Ovary (tissue), 3 donors: ENCODE results near the gene MRPL11.
"Not testable (repeated sequence)": the region's sequence is repeated elsewhere in the genome, so short reads cannot be mapped to it uniquely, and the experiment has no call there.

Experiments
- EP300 ChIP-seq: sonication (generic); formaldehyde crosslinking; IDR thresholded peaks from one replicate; pipeline ENCODE4 v1.6.1; 2017; ENCODE audit warnings: antibody characterized with exemption
- POLR2A ChIP-seq: fragments of 450-650 bp; IDR thresholded peaks from one replicate; pipeline ENCODE4 v1.6.1; 2017; ENCODE audit warnings: antibody characterized with exemption, mild to moderate bottlenecking, moderate library complexity
- TF ChIP-seq, protein P1 (sequence below), 3 donors: fragments of 450-650 bp in 2 of 3; fragments of 200-600 bp in 1 of 3; IDR thresholded peaks; one replicate each; pipeline versions ENCODE4 v1.5.1 to v1.8.0; 2016 to 2022; ENCODE audit warnings: antibody characterized with exemption in 3 of 3, mild to moderate bottlenecking in 1 of 3
- donor health status: DM: no; HTN: no; CAD: no.

DNA sequence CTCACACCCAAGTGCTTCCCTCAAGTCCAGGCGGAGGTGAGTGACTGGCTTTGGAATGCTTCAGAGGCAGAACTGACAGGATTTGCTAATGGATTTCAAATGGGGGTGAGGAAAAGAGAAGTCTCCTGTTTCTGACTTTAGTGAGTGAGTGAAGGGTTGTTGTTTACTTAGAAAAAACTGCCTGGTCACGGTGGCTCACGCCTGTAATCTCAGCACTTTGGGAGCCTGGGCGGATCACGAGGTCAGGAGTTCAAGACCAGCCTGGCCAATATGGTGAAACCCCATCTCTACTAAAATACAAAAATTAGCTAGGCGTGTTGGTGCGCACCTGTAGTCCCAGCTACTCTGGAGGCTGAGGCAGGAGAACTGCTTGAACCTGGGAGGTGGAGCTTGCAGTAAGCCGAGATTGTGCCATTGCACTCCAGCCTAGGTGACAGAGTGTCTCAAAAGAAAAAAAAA, 6.7 kb downstream of the MRPL11 start:
- not testable (repeated sequence) for TF ChIP-seq POLR2A, EP300
- TF ChIP-seq, protein P1, sequence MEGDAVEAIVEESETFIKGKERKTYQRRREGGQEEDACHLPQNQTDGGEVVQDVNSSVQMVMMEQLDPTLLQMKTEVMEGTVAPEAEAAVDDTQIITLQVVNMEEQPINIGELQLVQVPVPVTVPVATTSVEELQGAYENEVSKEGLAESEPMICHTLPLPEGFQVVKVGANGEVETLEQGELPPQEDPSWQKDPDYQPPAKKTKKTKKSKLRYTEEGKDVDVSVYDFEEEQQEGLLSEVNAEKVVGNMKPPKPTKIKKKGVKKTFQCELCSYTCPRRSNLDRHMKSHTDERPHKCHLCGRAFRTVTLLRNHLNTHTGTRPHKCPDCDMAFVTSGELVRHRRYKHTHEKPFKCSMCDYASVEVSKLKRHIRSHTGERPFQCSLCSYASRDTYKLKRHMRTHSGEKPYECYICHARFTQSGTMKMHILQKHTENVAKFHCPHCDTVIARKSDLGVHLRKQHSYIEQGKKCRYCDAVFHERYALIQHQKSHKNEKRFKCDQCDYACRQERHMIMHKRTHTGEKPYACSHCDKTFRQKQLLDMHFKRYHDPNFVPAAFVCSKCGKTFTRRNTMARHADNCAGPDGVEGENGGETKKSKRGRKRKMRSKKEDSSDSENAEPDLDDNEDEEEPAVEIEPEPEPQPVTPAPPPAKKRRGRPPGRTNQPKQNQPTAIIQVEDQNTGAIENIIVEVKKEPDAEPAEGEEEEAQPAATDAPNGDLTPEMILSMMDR (IDR thresholded peaks at IDR 0.05), result not testable (repeated sequence)
